ENCODE results near the gene ING1.

Gene ING1

GRCh38 chr13:110772091-110772984 is 58.8 kb downstream of the ING1 start:
- no peak for DNase-seq (ENCODE audit: low read depth)
- H3K4me3 ChIP-seq (ENCODE audit: low read depth, low read length): no peak overlapping the region
- no peak for TF ChIP-seq MAX (IDR thresholded peaks at IDR 0.05; ENCODE audit: low read depth, low read length)
- TF ChIP-seq MYC (IDR thresholded peaks at IDR 0.05; ENCODE audit: low read depth, low read length): no peak
- TF ChIP-seq CTCF (IDR thresholded peaks at IDR 0.05; ENCODE audit: low read depth, low read length): no peak
- no peak for TF ChIP-seq POLR2A (IDR thresholded peaks at IDR 0.05; ENCODE audit: extremely low read depth, insufficient read length)

Data from NB4 (cell line).